ENCODE measurements around the gene AUTS2.

AUTS2 gene

DNA sequence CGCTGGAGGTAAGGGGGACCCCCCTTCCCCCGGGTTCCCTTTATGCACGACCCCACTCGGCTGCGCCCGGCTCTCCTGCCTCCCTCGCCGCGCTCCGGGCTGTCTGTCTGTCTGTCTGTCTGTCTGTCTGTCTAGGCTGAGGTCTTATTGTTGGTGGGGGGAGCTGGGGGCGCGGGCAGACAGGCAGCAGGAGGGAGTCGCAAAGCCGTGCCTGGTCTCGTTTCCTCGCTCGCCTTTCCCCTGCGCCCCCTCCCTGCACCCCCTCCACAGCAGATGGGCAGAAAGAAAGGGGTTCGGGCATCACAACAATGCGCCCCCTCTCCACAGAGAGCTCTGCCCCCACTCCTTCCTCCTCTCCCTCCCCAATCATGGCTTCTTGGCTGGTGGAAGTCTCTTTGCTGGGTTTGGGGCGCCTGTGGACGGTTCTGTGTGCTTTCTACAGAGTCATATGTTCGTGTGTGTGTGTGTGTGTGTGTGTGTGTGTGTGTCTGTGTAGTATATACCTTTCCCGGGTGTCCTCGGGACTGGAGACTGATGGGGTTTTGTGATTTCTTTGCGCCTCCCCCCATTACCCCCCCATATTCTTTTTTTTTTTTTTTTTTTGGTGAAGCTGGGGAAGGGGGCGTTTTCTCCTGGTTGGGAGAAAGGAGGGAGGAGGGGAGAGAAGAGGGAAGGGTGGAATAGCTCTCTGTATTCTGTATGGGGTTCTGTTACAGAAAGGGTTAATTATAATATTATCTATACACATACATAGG is 1.9 kb downstream of the AUTS2 start:
- DNase-seq (ENCODE audit: low read depth in 2 of 2): no peak

DNA sequence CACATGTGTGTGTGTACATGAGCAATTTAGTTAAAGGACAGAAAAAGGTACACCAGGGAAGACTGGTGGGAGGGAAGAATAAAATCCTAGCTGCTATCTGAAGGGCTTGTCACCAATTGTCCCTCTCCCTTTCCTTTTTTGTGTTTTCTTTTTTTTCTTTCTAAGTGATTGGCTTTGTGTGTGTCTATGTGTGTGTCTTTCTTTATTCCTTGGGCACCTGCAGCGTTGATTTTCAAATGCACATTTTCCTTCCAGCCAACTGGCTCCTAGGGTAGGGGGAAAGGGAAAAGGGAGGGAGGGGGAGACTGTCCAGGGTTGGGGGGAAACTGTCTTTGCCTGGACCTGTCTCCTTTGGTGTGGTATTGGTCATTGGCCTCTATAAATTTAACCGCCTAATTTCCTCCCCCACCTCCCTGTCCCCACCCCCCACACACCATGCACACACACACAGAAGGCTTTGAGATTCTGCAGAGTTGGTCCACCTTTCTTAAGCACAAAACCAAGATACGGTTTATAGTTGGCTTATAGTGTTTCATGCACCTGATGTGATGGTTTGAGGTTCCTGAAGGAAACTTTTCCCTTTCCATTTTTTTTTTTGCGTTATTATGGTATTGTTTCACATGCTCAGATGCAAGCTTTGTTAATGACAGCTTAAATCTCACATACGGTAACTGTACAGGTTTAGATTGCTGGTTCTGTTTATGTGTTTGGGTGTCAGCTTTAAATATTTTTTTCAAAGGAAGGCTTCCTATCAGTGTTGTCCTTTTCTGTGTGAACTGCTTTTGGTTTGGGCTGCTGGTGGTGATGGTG is 2.6 kb downstream of the AUTS2 start:
- DNase-seq (ENCODE audit: low read depth in 2 of 2): no peak

GRCh38 chr7:69602522-69602921 is 4.2 kb downstream of the AUTS2 start:
- no peak for DNase-seq (ENCODE audit: low read depth in 2 of 2)

GRCh38 chr7:69603351-69603750 is 5.1 kb downstream of the AUTS2 start:
- DNase-seq (ENCODE audit: low read depth in 2 of 2): no peak

DNA sequence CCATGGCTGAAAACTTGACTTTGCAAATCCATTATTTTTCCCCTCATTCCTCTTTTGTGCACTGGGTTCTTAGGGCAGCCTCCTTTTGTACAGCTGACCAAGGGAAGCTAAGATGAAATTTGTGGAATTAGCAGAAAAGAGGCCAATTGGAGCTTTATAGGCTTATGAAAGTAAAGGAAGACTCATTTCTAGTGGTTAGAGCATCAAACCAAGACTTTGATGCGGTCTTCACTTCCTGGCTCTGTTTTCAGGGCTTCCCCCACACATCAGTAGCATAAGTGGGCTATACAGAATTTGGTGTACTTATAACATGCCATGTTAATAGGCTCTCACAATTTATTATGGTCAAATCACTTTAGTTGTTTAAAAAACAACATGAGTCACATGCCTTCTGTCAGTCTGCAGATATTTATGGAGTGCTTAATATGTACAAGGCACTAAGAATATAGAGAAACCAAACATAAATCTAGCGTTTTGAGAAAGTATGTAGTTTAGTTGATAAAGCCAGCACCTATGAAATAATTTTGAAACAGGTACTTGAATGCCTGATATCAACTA is 5.7 kb downstream of the AUTS2 start:
- no peak for DNase-seq (ENCODE audit: low read depth in 2 of 2)

GRCh38 chr7:69605070-69605469 is 6.8 kb downstream of the AUTS2 start:
- DNase-seq (ENCODE audit: low read depth in 2 of 2): no peak

GRCh38 chr7:69605546-69605945 is 7.3 kb downstream of the AUTS2 start:
- no peak for DNase-seq (ENCODE audit: low read depth in 2 of 2)

DNA sequence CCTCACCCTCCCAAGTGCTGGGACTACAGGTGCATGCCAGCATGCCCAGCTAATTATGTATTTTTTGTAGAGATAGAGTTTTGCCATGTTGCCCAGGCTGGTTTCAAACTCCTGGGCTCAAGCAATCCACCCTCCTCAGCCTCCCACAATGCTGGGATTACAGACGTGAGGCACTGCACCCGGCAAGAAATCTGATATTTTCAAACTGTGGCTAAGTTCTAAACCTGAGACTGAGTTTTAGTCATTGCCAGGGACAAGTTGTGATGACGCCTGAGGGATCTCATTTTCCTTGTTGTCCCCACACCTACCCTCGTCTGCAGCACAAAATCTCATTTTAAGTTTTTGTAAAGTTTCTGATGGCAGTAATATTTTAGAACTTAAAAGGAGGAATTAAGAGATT is 9.8 kb downstream of the AUTS2 start:
- DNase-seq (ENCODE audit: low read depth in 2 of 2): no peak

DNA sequence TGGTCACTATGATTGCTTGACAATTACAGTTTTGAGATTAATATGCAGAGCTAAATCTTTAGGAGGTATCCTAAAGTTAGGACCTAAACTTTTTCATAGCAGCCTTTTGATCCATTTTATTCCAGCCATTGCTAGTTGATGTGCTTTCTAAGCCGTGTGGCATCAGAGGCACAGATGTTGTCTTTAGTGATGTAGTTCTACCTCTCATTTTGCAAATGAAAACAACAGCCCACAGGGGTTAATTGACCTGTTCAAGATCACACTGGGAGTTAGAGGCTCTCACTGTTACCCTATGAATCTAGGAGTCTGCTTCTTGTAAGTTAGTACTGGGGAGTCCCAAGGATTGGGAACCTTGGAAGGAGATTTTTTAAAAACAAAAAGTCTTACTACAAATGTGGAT is 10.6 kb downstream of the AUTS2 start:
- DNase-seq (ENCODE audit: low read depth in 2 of 2): no peak

DNA sequence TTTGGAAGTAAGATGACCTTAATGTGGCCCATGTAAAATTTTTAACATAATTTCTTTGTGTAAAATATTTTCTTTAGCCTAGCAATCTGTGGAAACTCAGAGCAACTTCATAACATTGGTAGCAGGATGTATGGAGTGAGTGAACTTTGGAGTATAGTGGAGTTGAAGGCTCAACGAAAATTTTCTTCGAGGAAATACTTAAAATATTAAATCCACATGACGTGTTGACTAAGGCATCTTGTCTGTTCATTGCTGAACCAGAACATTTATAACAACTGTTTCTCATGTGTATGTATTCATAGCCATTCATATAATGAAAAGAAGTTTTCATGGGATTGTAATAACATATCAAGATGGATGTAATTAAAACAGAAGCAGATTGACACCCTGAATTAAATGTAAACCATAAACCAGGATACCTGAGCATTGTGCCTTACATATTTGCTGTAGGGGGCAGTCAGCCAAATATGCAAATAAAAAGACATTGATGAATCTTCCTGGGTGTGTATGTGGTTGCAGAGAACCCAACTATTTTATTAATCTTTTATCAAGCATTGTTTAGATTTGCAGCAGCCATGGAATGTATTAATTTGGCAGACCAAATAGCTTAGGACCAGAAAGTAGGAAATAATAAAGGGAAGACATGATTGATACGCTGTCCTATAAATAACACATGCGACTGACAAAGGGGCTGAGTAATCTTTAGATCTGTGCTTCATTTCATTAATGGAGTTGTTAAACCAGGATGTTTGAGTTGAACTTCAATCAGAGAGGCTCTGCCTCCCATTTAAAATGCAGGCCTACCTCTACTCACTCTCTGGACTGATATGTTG is 11.5 kb downstream of the AUTS2 start:
- DNase-seq (ENCODE audit: low read depth in 2 of 2): no peak

GRCh38 chr7:69610374-69611084 is 12.3 kb downstream of the AUTS2 start:
- DNase-seq (ENCODE audit: low read depth in 2 of 2): no peak

DNA sequence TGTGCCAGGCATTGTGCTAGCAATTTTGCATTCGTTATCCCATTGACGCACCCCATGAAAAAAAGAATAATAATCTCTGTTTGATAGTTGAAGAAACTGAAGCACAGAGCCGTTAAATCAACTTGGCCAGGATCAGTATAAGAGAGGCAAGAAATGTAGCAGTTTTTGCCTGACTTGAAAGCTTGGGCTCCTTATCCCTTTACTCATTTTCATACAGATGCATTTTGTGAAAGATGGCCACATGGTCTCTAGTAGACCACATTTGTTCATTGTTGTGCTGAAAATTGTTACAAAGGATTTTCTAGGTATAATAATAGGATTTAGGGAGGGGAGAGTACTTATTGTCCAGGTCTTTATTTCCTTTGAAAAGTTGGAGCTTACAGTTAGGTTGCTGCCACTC is 14.7 kb downstream of the AUTS2 start:
- DNase-seq (ENCODE audit: low read depth in 2 of 2): no peak

- DNase-seq (ENCODE audit: low read depth in 2 of 2): no peak
Measured at GRCh38 chr7:69613846-69614245, 15.6 kb downstream of the AUTS2 start.

DNA sequence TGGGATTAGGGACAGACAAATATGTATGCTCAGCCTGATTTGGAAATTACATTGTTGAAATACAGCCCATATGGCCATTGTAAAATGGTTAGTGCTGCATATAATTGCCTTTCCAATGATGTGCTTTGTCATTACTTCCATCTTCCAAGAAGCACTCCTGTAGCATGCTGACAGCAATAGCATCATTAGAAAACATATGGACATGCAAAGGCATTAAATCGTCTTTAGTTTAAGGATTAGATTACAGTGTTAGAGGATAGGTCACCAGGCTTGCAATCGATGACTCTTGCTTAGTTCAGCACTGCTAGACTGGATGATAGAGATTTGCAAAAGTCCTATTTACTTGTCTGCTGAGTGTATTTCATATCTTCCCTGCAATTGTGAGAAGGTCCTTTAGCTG is 17.4 kb downstream of the AUTS2 start:
- no peak for DNase-seq (ENCODE audit: low read depth in 2 of 2)

DNA sequence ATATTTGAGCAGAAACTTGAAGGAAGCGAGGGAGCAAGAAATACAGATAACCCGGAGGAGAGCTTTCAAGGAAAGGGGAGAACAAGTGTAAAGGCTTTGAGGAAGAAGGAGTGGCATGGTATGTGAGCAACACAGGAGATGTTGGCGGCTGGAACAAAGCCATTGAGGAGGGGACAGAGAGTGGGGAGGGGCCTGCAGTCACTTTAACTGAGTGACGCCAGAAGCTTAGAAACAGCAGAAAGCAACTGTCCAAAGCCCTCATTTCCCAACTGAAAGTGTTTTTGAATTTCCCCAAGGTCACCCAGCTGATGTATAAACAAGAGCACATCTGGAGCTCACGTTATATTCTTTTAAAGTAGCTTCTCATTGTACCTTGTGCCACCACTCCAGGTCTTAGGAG is 19.1 kb downstream of the AUTS2 start:
- no peak for DNase-seq (ENCODE audit: low read depth in 2 of 2)

- no peak for DNase-seq (ENCODE audit: low read depth in 2 of 2)
Measured at GRCh38 chr7:69619054-69619453, 20.8 kb downstream of the AUTS2 start.

DNA sequence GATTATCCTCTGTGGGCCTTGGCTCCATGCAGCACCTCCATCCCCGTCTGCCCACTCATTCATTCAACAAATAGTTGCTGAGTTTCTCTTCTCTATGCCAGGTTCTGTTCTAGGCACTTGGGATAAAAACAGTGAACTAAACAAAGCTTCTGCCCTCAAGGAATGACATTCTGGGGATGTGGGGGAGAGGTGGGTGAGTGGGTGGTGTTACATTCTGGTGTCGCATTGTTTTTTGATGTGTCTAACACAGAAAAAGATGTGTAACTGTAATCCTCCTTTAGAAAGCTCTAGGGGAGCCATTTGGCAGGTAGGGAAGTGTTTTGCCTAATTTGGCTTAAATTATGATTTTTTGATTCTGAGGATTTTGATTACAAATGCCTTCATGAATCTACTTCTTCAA is 21.4 kb downstream of the AUTS2 start:
- no peak for DNase-seq (ENCODE audit: low read depth in 2 of 2)

DNA sequence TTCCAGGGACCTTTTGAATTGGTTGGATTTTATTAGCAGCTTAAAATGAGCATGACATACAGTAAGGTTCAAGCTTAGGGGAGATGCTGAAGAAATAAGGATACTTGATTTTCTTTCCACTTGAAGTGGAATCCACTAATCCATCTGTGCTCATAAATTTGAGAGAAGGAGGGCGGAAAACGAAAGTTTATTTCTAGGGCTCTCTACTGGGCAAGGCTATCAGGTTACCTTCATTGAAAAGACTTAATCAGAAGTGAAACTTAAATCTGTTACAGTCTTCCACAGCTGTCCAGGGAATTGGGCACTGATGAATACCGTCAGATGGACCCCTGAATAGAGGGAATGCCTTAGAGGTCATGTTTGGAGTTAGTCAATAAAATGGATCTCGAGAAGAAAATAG is 21.8 kb downstream of the AUTS2 start:
- DNase-seq (ENCODE audit: low read depth in 2 of 2): no peak

GRCh38 chr7:69620650-69621049 is 22.4 kb downstream of the AUTS2 start:
- no peak for DNase-seq (ENCODE audit: low read depth in 2 of 2)

- DNase-seq (ENCODE audit: low read depth in 2 of 2): no peak
Measured at GRCh38 chr7:69622014-69622835, 23.9 kb downstream of the AUTS2 start.

DNA sequence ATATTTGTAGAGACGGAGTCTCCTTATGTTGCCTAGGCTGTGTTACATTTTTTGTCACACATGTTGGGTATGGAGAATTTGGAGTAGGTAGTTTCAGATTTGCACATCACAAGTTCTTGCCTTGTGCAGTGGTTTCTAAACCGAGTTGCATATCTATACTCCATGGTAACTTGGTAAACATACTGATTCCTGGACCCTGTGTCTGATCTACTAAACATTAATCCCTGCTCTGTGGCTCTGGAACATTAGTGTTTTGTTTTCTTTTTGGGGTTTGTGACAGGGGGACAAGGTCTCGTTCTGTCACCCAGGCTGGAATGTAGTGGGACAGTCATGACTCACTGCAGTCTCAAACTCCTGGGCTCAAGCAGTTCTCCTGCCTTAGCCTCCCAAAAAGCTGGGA is 24.7 kb downstream of the AUTS2 start:
- DNase-seq (ENCODE audit: low read depth in 2 of 2): no peak

Measured in stimulated activated CD8-positive, alpha-beta memory T cell treated with anti-CD3 and anti-CD28 coated beads, Interleukin-15, amount 100 ng/mL, for 4 hours (primary cell).